Urinary bladder (tissue), 4 donors: Measurements from ENCODE around the gene EHD4. TPM values are rescaled to one million over a fixed set of nuclear protein-coding genes. Genes with fewer than 3 reads are reported as not detected.

Experiments
- DNase-seq: peaks from one replicate; pipeline ENCODE4 v3.0.0-alpha.2; 2015; ENCODE audit errors: extremely low spot score
- H3K27ac ChIP-seq: one replicate; pipeline ENCODE4 v1.5.1; 2013; ENCODE audit warnings: low read depth, mild to moderate bottlenecking, moderate library complexity
- H3K36me3 ChIP-seq: one replicate; pipeline ENCODE4 v1.6.1; 2013; ENCODE audit warnings: mild to moderate bottlenecking, moderate library complexity; ENCODE audit not compliant: insufficient read depth
- H3K4me1 ChIP-seq: one replicate; pipeline ENCODE4 v1.6.1; 2013; ENCODE audit warnings: mild to moderate bottlenecking, moderate library complexity; ENCODE audit not compliant: insufficient read depth
- H3K4me3 ChIP-seq: one replicate; pipeline ENCODE4 v1.5.1; 2013; ENCODE audit warnings: low read depth, low read length
- WGBS: extraction: QIAGEN DNeasy Blood & Tissue Kit; methylation state at CpG from one replicate; pipeline ENCODE4 v1.1.7; 2013; 5-methylcytosine and 5-hydroxymethylcytosine counted together
- polyA plus RNA-seq: library from polyadenylated mRNA; stranded (reverse); fragments of 200-250 nt; gene quantifications from one replicate; pipeline ENCODE4 v1.2.3, GENCODE V29; 2013
- total RNA-seq: library from RNA; depleted of rRNA; stranded (reverse); fragments of >200 nt; gene quantifications from one replicate; pipeline ENCODE4 v1.2.3, GENCODE V29; 2014
- donor health status: healthy with polysubstance abuse.
- donor health status: healthy.

Gene EHD4
- total and polyA plus RNA-seq, 2 donors, result 14.4 to 17.0 TPM

DNA sequence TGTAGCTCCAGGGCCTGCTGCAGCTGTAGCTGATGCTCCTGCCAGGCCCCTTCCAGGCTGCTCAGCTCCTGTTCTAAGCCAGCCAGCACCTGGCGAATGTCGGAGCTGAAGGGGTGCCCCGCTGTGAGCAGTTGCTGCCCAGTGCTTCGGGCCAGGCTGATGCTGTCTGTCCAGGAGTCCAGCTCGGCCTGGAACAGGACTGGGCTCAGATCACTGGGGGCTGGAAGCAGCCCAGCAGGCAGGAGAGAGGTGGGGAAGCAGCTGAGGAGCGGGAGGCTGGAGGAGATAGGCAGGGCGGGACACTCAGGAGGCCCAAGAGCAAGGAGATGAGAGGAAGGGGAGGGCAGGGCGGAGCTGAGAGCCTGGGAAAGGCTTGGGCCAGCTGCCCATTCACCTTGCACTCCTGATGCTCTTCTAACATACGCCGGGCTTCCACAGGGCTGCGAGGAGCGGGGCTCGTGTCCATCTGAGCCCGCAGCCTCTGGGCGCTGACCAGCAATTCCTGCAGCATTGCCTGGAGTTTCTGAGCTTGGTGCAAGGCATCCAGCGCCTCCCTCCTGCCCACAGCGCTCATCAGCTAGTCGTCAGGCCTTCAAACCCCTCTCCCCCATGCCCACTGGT, 110.5 kb downstream of the EHD4 start:
- H3K4me1 ChIP-seq, result no peaks in the 10 kb centered on the region
- no peak overlapping the region for H3K4me3 ChIP-seq
- H3K36me3 ChIP-seq, result no peaks in the 10 kb centered on the region
- no peak for DNase-seq
- H3K27ac ChIP-seq, result no peak overlapping the region
- WGBS, result 85% methylated on average over 18 of the region's 18 CpGs

DNA sequence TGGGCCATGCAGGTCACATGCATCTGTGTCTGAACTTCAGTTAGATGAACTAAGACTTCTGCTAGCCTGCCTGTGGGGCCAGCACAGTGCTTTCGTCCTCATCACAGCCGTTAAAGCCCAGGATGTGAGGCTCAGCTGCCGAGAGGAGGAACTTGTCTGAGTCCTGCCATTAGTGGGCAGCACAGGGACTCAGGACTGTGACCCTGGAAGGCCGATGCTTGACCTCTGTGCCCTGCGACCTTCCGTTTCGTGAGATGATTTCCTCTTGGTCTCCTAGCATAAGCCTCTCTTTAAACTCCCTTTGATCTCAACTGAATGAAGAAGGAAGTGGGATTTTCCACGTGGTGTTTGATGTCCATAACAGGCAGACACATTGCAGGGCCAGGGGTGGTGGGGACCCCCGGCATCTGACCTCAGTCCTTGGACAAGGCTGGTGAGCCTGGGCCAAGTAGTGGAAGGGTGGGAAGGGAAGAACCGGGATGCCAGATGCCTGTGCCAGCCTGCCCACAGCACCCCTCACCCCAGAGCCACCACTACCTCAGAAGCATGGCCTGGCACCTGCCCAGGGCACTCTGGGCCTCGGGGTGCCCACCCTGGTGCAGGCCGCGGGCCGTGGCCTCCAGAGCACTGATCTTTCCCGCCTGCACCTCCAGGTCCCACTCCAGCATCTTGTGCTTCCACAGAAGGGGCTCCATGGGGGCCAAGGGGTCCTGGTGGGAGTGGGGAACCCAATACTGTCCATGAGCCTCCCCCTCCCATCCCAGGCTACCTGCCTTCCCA, 112.1 kb downstream of the EHD4 start:
- no peak overlapping the region for H3K27ac ChIP-seq
- no peak overlapping the region for H3K4me3 ChIP-seq
- WGBS, result 63% methylated on average over 15 of the region's 15 CpGs
- no peak for DNase-seq
- H3K4me1 ChIP-seq, result no peaks in the 10 kb centered on the region
- H3K36me3 ChIP-seq, result no peaks in the 10 kb centered on the region

DNA sequence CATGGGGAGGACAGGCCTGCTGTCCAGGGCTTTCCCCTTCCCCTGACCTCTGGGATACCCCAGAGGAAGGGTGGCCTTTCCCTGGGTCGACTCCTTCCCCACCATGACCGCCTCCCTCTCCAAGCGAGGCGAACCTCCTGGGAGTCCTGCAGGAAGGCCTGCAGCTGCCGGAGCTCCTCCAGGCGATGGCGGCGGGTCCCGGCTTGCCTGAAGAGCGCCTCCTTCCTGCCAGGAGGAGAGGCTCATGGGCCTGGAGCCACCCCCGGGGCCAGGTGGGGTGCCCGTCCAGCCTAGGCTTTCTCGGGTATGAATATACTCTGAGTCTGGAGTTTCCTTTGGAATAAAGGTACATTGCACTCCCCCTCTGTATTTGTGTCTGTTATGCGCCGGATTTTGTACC, 113.6 kb downstream of the EHD4 start:
- DNase-seq, result no peak
- Histone ChIP-seq H3K36me3 (no peaks in the 10 kb centered on the region), H3K4me3 (no peak overlapping the region), H3K27ac (no peak overlapping the region), H3K4me1 (no peaks in the 10 kb centered on the region)
- WGBS, result 89% methylated on average over 15 of the region's 15 CpGs

DNA sequence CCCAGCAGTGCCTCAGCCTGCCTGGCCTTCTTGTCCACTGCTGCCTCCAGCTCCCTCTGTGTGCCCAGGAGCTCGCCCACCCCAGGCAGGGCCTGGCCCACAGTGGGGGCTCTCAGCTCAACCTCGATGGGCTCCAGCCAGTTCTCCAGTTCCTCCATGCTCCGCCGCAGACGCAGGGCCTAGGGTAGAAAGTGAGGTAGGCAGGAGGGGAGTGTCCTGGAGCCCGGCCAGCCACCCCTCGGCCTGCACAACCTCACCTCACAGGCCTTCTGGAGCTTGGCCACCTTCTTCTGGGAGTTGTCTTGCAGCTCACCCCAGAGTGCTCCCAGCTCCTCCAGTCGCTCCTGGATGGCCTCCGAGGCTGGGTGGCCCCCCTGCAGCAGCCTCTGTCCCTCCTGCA, 115.0 kb downstream of the EHD4 start:
- Histone ChIP-seq H3K4me3 (no peak overlapping the region), H3K27ac (no peak overlapping the region), H3K4me1 (no peaks in the 10 kb centered on the region), H3K36me3 (no peaks in the 10 kb centered on the region)
- 85% methylated on average over 9 of the region's 9 CpGs for WGBS
- no peak for DNase-seq

DNA sequence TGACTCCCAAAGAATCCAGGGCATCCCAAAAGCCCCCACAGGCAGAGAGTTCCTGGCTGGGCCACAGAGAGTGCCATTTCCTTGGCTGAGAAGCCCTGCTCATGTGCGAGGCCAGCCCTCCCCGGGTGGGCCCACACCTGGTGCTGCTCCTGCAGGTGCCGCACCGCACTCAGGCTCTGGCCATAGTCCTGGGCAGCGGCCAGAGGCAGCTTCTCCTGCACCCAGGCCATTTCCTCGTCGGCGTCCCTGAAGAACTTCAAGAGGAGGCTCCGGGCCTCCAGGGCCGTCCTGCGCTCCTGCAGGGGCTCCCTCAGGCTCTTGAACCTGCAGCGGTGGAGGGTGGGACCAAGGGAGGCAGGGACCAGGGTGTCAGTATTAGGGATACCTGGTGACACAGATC, 115.6 kb downstream of the EHD4 start:
- DNase-seq, result no peak
- Histone ChIP-seq H3K27ac (no peak overlapping the region), H3K4me3 (no peak overlapping the region), H3K4me1 (no peaks in the 10 kb centered on the region), H3K36me3 (no peaks in the 10 kb centered on the region)
- WGBS, result 94% methylated on average over 12 of the region's 12 CpGs

DNA sequence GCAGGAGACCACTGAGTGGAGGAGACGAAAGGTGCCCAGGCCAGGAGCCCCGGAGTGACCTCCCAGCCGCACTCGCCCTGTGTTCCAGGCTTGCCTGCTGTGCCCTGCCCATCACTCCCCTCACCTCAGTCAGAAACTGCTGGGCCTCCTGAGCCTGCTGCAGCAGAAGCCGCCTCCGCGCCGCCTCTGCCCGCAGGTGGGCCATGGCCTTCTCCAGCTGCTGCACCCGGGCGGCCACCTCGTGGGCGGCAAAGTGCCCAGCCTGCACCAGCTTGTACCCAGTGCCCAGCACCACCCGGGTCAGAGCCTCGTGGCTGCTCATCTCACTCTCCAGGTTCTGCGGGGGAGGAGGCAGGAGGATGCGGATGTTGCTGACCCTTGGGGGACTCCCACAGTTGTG, 116.1 kb downstream of the EHD4 start:
- H3K4me3 ChIP-seq, result no peak overlapping the region
- H3K27ac ChIP-seq, result no peak overlapping the region
- DNase-seq, result no peak
- no peaks in the 10 kb centered on the region for H3K4me1 ChIP-seq
- no peaks in the 10 kb centered on the region for H3K36me3 ChIP-seq
- 94% methylated on average over 17 of the region's 17 CpGs for WGBS

DNA sequence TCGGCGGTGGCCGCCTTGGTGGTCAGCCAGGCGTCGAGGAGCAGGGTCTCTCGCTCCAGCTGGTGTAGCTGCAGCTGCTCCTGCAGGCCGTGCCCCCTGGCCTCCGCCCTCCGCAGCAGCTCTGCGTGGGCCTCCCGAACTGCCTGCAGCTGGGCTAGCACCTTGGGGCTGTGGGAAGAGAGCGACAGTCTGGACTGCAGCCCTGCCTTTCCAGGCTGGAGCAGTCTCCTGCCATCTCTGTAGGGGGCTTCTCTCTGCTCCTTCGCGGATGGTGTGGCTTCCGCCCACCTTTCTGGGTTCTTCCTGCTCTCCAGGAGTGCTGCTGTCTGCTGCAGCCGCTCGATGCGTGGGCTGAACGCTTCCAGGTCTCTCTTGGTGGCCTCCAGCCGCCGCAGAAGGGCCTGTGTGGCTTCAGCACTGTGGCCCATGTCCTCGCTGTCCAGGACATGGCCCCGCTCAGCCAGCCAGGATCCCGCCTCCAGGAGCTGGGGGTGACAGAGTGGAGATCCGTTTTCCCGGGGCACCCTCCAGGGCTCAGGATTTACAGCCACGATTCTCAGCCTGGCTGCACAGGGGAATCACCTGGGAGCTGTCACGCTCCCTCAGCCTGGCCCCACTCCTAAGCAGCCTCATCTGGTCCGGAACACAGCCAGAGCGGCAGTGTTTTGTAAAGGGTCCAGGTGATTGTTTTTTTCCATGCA, 116.9 kb downstream of the EHD4 start:
- Histone ChIP-seq H3K4me3 (no peak overlapping the region), H3K27ac (no peak overlapping the region), H3K4me1 (no peaks in the 10 kb centered on the region), H3K36me3 (no peaks in the 10 kb centered on the region)
- no peak for DNase-seq
- 72% methylated on average over 30 of the region's 30 CpGs for WGBS

DNA sequence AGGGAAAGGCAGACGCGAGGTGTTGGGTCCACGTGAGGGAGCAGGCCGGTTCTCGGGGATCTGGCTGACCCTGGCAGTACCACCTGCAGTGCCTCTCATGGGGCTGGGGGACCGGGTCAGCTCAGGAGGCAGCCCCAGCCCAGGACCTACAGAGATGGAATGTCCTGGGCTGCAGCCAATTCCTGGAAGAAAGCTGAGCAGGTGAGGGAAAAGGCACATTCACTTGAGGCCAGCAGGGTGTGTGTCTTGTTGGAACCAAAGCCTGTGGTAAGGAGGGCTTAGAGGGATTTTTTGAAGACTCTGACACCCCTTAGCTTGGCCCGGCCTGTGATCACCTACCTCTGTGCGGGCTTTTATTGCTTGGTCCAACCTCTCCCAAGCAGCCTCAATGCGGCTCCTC, 117.9 kb downstream of the EHD4 start:
- DNase-seq, result no peak
- 93% methylated on average over 9 of the region's 9 CpGs for WGBS
- Histone ChIP-seq H3K4me1 (no peaks in the 10 kb centered on the region), H3K36me3 (no peaks in the 10 kb centered on the region), H3K4me3 (no peak overlapping the region), H3K27ac (no peak overlapping the region)

DNA sequence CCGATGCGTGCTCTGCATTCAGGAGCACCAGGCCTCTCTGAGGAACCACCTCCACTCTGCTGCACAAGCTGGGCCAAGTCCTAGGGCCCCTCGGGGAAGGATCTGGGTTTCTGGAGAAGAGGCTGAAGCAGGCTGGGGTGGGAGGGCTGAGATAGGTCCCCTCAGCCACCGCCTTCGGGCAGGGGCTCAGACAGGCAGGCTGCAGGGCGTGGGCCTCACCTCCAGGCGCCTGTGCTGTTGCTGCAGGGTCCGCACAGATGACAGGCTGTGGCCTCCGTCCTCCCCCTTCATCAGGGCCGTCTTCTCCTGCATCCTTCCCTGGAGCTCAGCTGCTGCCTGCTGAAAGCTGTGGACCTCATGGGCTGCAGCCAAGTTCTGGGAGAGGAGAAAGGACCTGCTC, 118.5 kb downstream of the EHD4 start:
- 71% methylated on average over 10 of the region's 10 CpGs for WGBS

DNA sequence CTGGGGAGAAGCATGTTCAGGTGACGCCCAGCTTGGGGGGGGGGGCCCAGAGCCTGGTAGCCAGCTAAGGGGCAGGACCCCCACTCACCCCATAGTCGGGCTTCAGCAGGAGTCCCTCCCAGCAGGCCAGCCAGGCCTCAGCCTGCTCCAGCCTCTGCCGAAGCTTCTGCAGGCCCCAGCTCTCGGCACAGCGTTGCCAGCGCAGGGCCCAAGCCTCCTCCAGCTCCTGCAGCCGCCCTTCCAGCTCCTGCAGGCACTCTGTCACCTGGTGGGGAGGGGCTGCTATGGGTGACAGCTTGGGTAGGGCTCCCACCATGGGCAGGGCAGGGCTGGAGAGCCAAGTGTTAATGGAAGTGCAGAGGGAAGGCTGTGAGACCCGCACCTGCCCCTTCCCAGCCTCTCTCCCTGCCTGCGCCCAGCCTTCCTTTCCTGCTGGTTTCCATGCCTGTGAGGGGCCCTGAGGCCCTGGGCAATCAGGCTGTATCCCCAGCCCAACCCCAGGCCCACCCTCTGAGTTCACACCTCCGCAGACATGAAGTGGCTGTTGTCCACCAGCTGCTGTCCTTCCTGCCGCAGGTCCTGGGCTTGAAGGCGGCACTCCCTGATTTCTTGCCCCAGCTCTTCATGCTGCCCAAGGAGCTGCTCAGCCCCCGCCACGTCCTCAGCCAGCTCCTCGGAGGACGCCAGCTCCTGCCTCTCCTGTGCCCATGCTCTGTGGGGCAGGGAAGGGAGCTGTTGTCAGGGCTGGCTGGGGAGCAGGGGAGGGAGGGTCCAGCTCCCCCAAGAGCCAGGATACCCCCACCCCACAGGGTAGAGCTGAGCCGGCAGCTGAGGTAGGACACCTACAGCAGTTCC, 119.4 kb downstream of the EHD4 start:
- 58% methylated on average over 17 of the region's 17 CpGs for WGBS

More for the DNA sequence above, 118.5 kb downstream of the EHD4 start:
- no peak overlapping the region for H3K27ac ChIP-seq
- H3K4me1 ChIP-seq, result no peaks in the 10 kb centered on the region
- H3K36me3 ChIP-seq, result no peaks in the 10 kb centered on the region
- DNase-seq, result no peak
- H3K4me3 ChIP-seq, result no peak overlapping the region

DNA sequence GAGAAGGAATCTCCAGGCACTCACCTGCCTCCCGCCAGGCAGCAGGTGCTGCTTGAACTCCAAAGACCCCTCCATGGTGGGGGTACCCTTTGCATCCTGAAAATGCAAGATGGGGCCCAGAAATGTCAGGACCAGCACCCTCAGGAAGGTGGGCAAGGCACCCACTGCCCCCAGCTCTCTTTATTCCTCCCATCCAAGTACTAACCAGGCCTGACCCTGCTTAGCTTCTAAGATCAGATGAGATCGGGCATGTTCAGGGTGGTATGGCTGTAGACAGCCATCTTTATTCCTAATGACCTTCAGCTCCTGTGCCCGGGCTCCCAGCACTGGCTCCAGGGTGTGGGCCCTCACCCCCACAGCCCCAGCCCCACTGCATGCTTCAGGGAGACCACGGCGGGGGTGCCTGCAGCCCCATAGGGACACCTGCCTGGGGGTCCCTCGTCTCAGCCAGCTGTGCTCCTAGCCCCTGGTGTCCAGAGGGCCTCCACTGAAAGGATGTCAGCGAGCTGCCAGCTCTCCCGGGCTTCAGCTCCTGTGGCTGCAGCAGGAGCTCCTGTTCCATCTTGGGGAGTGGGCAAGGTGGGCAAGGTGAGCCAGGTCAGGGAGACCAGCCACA, 120.5 kb downstream of the EHD4 start:
- H3K36me3 ChIP-seq, result no peaks in the 10 kb centered on the region
- no peaks in the 10 kb centered on the region for H3K4me1 ChIP-seq
- H3K4me3 ChIP-seq, result no peak overlapping the region
- no peak for DNase-seq
- WGBS, result 76% methylated on average over 8 of the region's 8 CpGs
- H3K27ac ChIP-seq, result no peak overlapping the region

More for the DNA sequence above, 119.4 kb downstream of the EHD4 start:
- H3K4me1 ChIP-seq, result no peaks in the 10 kb centered on the region
- no peaks in the 10 kb centered on the region for H3K36me3 ChIP-seq
- DNase-seq, result no peak
- H3K27ac ChIP-seq, result no peak overlapping the region
- H3K4me3 ChIP-seq, result no peak overlapping the region

DNA sequence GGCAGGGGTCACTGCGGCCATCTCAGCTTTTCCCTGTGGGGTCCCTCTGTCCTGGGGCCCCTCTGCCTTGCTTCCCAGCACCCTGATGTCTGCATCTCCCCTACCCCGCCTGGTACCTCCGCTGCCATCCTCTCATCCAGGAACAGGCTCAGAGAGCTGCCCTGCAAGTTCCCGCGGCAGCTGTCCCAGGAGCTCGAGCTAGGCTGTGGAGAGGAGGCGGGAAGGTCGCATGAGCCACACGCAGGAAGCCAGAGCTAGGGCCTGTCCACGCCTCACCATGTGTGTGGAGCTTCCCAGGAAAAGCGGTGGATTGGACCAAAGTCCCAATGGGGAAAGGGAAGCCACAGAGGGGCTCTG, 121.2 kb downstream of the EHD4 start:
- DNase-seq, result no peak
- no peak overlapping the region for H3K27ac ChIP-seq
- WGBS, result 43% methylated on average over 11 of the region's 11 CpGs
- H3K4me1 ChIP-seq, result no peaks in the 10 kb centered on the region
- no peak overlapping the region for H3K4me3 ChIP-seq
- no peaks in the 10 kb centered on the region for H3K36me3 ChIP-seq

DNA sequence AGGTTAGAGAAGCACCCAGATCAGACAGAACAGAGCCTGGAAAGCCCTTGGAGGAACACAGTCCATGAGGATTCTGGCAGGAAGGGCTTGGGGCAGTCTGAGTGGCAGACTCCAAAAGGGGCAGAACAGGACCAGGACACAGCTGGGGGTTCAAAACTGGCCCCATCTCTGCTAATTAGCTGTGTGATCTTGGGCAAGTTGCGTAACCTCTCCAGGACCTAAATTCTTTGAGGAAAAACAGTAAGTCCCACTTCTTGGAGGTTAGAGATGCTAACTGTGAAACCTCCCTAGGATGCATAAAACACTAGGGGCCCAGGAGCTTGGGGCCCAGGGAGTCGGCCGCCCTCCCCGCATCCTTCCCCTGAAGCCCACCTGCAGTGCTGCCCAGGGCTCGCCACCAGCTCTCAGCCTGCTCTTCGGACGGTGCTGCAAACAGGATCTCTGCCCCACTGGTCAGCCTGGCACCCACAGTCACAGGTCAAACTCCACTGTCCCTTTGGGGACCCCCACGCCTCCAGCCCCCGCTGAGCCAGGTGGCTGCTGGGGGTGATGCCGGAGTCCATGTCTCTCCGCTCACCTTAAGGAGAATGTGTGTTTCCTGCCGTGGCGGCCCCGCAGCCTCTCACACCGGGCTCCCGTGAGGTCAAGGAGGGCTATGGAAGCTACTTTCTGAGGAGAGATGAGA, 121.7 kb downstream of the EHD4 start:
- Histone ChIP-seq H3K4me1 (no peaks in the 10 kb centered on the region), H3K27ac (no peak overlapping the region), H3K36me3 (no peaks in the 10 kb centered on the region), H3K4me3 (no peak overlapping the region)
- no peak for DNase-seq
- WGBS, result 75% methylated on average over 16 of the region's 16 CpGs
